CD4-positive, alpha-beta memory T cell (primary cell): ENCODE data around the gene ESAM. TPM values are rescaled to one million over a fixed set of nuclear protein-coding genes. Genes with fewer than 3 reads are reported as not detected.

Experiments used
- CTCF ChIA-PET: fragments of 350-600 bp; sonication (Branson Sonifier 250); formaldehyde crosslinking; loops from one replicate; lab custom pipeline; 2021; ENCODE audit warnings: inconsistent platforms; ENCODE audit not compliant: partially characterized antibody; lab: Charles Lee
- POLR2A ChIA-PET: fragments of 350-600 bp; sonication (Branson Sonifier 250); formaldehyde crosslinking; loops from one replicate; lab custom pipeline; 2021; ENCODE audit not compliant: partially characterized antibody; lab: Charles Lee
- DNase-seq, 5 donors: peaks; one replicate each; pipeline versions ENCODE4 v3.0.0 to v3.0.0-alpha.2; 2020 to 2022; ENCODE audit warnings: mixed read lengths in 1 of 5
- H3K27ac ChIP-seq: one replicate; pipeline ENCODE4 v1.7.0; 2013; ENCODE audit warnings: low read depth, low read length
- H3K27me3 ChIP-seq: 2 replicates; pipeline ENCODE4 v1.7.0; 2013; ENCODE audit warnings: mild to moderate bottlenecking, low read length, moderate library complexity; ENCODE audit not compliant: insufficient read depth
- H3K36me3 ChIP-seq: 2 replicates; pipeline ENCODE4 v1.7.0; 2013; ENCODE audit warnings: mild to moderate bottlenecking, low read length, moderate library complexity; ENCODE audit not compliant: insufficient read depth
- H3K4me1 ChIP-seq: 2 replicates; pipeline ENCODE4 v1.7.0; 2013; ENCODE audit warnings: mild to moderate bottlenecking, low read length, moderate library complexity; ENCODE audit not compliant: insufficient read depth
- H3K4me3 ChIP-seq, 2 donors: one replicate each; pipeline ENCODE4 v1.7.0; 2013; ENCODE audit warnings: low read length in 2 of 2, mild to moderate bottlenecking in 1 of 2
- H3K9me3 ChIP-seq, 2 donors: one replicate each; pipeline ENCODE4 v1.7.0; 2013; ENCODE audit warnings: low read length in 2 of 2, control low read depth in 1 of 2; ENCODE audit not compliant: control insufficient read depth in 1 of 2
- H3K27ac Mint-ChIP-seq, 7 donors: one replicate each; pipeline ENCODE4 v1.8.0; 2020 to 2021; ENCODE audit warnings: mixed read lengths in 7 of 7, mild to moderate bottlenecking in 6 of 7, inconsistent platforms in 3 of 7, moderate library complexity in 3 of 7
- H3K27me3 Mint-ChIP-seq, 2 donors: one replicate each; pipeline ENCODE4 v1.8.0; 2020 to 2021; ENCODE audit warnings: mixed read lengths in 2 of 2
- H3K36me3 Mint-ChIP-seq, 2 donors: one replicate each; pipeline ENCODE4 v1.8.0; 2020 to 2021; ENCODE audit warnings: mixed read lengths in 2 of 2, inconsistent platforms in 1 of 2, mild to moderate bottlenecking in 1 of 2
- H3K4me1 Mint-ChIP-seq, 4 donors: one replicate each; pipeline ENCODE4 v1.8.0; 2020 to 2021; ENCODE audit warnings: mixed read lengths in 4 of 4, mild to moderate bottlenecking in 1 of 4
- H3K4me3 Mint-ChIP-seq, 8 donors: one replicate each; pipeline ENCODE4 v1.8.0; 2020 to 2021; ENCODE audit warnings: mixed read lengths in 8 of 8, mild to moderate bottlenecking in 7 of 8, moderate library complexity in 6 of 8, inconsistent platforms in 3 of 8
- H3K9me3 Mint-ChIP-seq, 8 donors: one replicate each; pipeline ENCODE4 v1.8.0; 2020 to 2021; ENCODE audit warnings: mixed read lengths in 8 of 8, mild to moderate bottlenecking in 5 of 8, inconsistent platforms in 3 of 8, moderate library complexity in 1 of 8
- intact Hi-C: fragments of 100-400 bp; cut with micrococcal nuclease; formaldehyde crosslinking; loops from one replicate; pipeline ENCODE4 v1.15.1; 2023
- polyA plus RNA-seq, 2 donors: library from polyadenylated mRNA; unstranded; fragments of 300-500 nt; fragmentation: Illumina TruSeq; gene quantifications; one replicate each; pipeline ENCODE4 v1.2.3, GENCODE V29; 2021
- total RNA-seq, 2 experiments: library from RNA; stranded (reverse); gene quantifications; one replicate each; pipeline ENCODE4 v1.2.3, GENCODE V29; 2021

Gene ESAM
- total and polyA plus RNA-seq, 4 experiments from 2014 or later: 1.3 to 3.2 (median 1.6) TPM

DNA sequence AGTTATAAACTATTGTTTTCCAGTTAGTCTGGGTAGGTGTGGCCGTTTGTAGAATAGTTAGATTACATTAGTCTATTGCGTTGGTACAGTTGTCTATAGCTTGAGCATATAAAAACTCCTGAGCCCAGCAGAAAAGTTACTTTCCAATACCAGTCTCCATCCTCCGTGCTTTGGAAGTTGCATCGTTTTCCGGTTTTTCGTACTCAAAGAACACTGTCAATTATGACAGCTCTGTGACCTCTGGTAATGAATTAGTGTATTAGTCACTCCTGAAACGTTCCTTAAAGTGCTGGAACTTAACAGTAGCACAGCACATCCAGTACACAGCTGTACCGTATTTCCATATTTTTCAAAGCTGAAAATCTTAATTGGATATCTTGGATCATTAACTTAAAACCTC is 38.9 kb upstream of the ESAM start:
- H3K4me3 Mint-ChIP-seq: peak overlapping the region; percentile 83 to 89 (median 86)
- H3K9me3 Mint-ChIP-seq: no peaks in the 10 kb centered on the region
- peaks cover 28% of the 10 kb centered on the region for H3K4me1 ChIP-seq
- H3K4me1 Mint-ChIP-seq: peaks cover 17 to 40% (median 26%) of the 10 kb centered on the region in 4 donors
- ChIA-PET CTCF (interaction anchor here (0.7 to 12.2 kb wide), 13 partner anchors 8 to 157 kb away, joined by 3 to 98 read pairs (median 3); partner anchors contain the start of genes SIAE and SPA17), POLR2A (interaction anchor here (1.1 to 4.4 kb wide), 11 partner anchors 13 to 310 kb away, joined by 3 to 45 read pairs (median 9); partner anchors contain the start of genes SIAE, SPA17, TBRG1 and TMEM218)
- H3K4me3 ChIP-seq: peak overlapping the region; percentile 66 to 93
- peak overlapping the region; percentile 78 for H3K27ac ChIP-seq
- H3K36me3 ChIP-seq: no peaks in the 10 kb centered on the region
- intact Hi-C loops: loop anchor here (2.0 kb wide), 2 partner anchors 36 to 54 kb away; no protein-coding TSS in a partner anchor
- H3K27ac Mint-ChIP-seq: peak overlapping the region; percentile 74 to 95 (median 93)
- peaks cover 12 to 14% of the 10 kb centered on the region in 2 donors for H3K36me3 Mint-ChIP-seq
- no peaks in the 10 kb centered on the region for H3K27me3 ChIP-seq
- no peaks in the 10 kb centered on the region for H3K9me3 ChIP-seq
- peaks cover 0 to 2% of the 10 kb centered on the region in 2 donors for H3K27me3 Mint-ChIP-seq
- DNase-seq: no peak

DNA sequence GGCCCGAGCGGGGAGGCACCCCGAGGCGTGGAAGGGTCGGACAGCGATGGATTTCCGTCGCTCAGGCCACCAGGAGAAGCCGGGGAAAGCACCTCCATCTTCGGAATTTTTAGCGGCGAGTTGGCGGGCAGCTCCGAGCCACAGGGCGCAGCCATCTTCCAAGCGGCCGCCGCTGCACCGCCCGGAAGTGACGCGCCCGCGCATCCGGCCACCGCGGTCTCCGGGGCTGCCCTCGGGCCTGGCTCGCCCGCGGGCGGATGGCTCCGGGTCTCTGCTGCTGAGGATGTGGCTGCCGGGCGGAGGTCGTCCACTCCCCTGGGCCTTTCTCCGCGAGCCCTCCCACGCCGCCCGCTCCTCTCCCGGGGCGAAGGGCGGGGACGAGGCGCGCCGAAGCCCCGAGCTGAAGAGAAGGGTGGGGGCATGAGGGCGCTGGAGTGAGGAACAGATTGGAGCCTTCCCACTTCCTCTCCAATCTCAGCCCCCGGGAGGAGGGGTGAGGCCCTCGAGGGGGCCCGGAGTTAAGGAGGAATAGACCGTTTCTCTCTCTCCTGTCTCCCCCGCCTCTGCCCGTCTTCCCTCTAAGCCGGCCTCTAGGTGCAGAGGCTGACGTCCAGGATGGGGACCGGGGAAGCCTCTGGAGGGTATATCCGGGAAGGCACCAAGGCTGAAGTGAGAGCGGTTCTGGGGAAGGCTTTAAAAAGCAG is 38.3 kb upstream of the ESAM start, which contains the start of gene MSANTD2:
Gene MSANTD2, minus strand, starts transcription at position 181 of the 704 bp plus-strand sequence. Its CDS starts 26 bp downstream, at position 155.
- H3K36me3 ChIP-seq: no peaks in the 10 kb centered on the region
- no peaks in the 10 kb centered on the region for H3K9me3 ChIP-seq
- H3K36me3 Mint-ChIP-seq: peaks cover 11 to 12% of the 10 kb centered on the region in 2 donors
- H3K27ac Mint-ChIP-seq: peak within 1 kb of the TSS; percentile 90 to 98 (median 97)
- peaks cover 18 to 40% (median 26%) of the 10 kb centered on the region in 4 donors for H3K4me1 Mint-ChIP-seq
- peaks cover 28% of the 10 kb centered on the region for H3K4me1 ChIP-seq
- POLR2A ChIA-PET: interaction anchor here (0.6 to 4.4 kb wide), 18 partner anchors 13 to 311 kb away, joined by 3 to 45 read pairs (median 5); partner anchors contain the start of genes SIAE, SPA17, TBRG1 and TMEM218
- H3K27ac ChIP-seq: peak within 1 kb of the TSS; percentile 78
- H3K4me3 ChIP-seq: peak within 1 kb of the TSS; percentile 66 to 93
- intact Hi-C loops: loop anchor here (1.0 to 2.0 kb wide), 5 partner anchors 36 to 127 kb away; partner anchors contain the start of genes SIAE and SPA17
- no peaks in the 10 kb centered on the region for H3K27me3 ChIP-seq
- H3K9me3 Mint-ChIP-seq: no peaks in the 10 kb centered on the region
- peak within 1 kb of the TSS; percentile 93 to 98 (median 96) for H3K4me3 Mint-ChIP-seq
- peak; percentile 77 to 84 (median 79) for DNase-seq
- CTCF ChIA-PET: interaction anchor here (0.7 to 12.2 kb wide), 12 partner anchors 13 to 156 kb away, joined by 3 to 98 read pairs (median 4); partner anchors contain the start of genes SIAE and SPA17
- peaks cover 0 to 2% of the 10 kb centered on the region in 2 donors for H3K27me3 Mint-ChIP-seq

DNA sequence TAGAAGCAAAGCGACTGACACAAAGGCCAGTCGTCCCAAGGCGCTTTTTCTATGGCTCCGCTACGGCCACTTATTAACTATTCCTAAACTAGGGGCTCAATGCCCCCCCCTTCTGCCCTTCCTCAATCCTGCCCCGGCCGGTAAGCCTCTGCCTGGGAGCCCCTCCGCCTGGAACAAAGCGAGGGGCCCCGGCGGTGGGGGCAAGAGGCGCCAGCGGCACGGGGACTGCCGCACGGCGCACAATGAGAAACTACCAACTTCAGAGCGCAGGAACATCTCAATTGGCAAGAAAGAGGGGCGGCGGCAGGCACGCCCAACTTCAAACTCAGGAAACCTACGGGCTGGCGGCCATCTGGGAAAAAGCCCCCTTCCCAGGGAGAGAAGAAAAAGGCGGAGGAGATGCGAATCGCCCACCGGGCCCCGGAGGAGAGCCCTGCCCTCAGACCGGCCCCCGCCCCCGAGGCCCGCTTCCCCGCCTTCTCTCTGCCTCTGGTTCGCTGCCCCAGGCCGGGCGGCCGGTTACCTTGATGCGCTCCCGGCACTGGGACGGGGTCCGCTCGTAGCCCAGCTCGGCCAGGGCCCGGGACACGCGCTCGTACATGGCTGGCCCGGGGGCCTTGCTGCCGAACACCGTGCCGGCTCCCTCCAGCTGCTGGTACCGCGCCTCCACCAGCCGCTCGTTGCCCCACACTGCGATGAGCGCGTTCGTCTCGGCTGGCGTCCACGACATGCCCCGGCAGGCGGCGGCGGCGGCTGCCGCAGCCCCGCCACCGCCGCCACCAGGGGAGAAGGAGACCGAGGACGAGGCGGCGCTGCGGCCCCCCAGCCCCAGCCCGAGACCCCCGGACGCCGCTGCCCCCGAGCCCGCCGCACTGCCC is 37.5 kb upstream of the ESAM start:
- Mint-ChIP-seq H3K9me3 (no peaks in the 10 kb centered on the region), H3K4me1 (peaks cover 18 to 40% (median 26%) of the 10 kb centered on the region in 4 donors), H3K36me3 (peaks cover 4 to 12% of the 10 kb centered on the region in 2 donors), H3K4me3 (peak overlapping the region; percentile 93 to 98 (median 96)), H3K27me3 (no peaks in the 10 kb centered on the region), H3K27ac (peak overlapping the region; percentile 90 to 98 (median 97))
- peak overlapping the region; percentile 17 to 66 for H3K4me3 ChIP-seq
- H3K27ac ChIP-seq: peak overlapping the region; percentile 78
- peak; percentile 43 to 67 (median 51) for DNase-seq
- no peaks in the 10 kb centered on the region for H3K27me3 ChIP-seq
- POLR2A ChIA-PET: interaction anchor here (0.6 to 4.4 kb wide), 20 partner anchors 13 to 312 kb away, joined by 3 to 45 read pairs (median 4); partner anchors contain the start of genes SIAE, SPA17, TBRG1 and TMEM218
- intact Hi-C loops: loop anchor here (1.0 to 5.0 kb wide), 6 partner anchors 36 to 153 kb away; partner anchors contain the start of genes CCDC15, SIAE and SPA17
- peaks cover 28% of the 10 kb centered on the region for H3K4me1 ChIP-seq
- CTCF ChIA-PET: interaction anchor here (0.7 to 12.2 kb wide), 12 partner anchors 20 to 341 kb away, joined by 3 to 98 read pairs (median 6); partner anchors contain the start of genes NRGN, SIAE and SPA17
- no peaks in the 10 kb centered on the region for H3K9me3 ChIP-seq
- no peaks in the 10 kb centered on the region for H3K36me3 ChIP-seq

GRCh38 chr11:124798991-124799347 is 36.9 kb upstream of the ESAM start:
- peaks cover 18 to 40% (median 28%) of the 10 kb centered on the region in 4 donors for H3K4me1 Mint-ChIP-seq
- no peaks in the 10 kb centered on the region for H3K27me3 Mint-ChIP-seq
- no peaks in the 10 kb centered on the region for H3K36me3 ChIP-seq
- peak overlapping the region; percentile 90 to 98 (median 97) for H3K27ac Mint-ChIP-seq
- H3K36me3 Mint-ChIP-seq: peaks cover 0 to 12% of the 10 kb centered on the region in 2 donors
- H3K4me1 ChIP-seq: peaks cover 28% of the 10 kb centered on the region
- peak overlapping the region; percentile 78 for H3K27ac ChIP-seq
- no peaks in the 10 kb centered on the region for H3K27me3 ChIP-seq
- ChIA-PET CTCF (interaction anchor here (0.7 to 12.2 kb wide), 13 partner anchors 10 to 342 kb away, joined by 3 to 98 read pairs (median 5); partner anchors contain the start of gene NRGN), POLR2A (interaction anchor here (0.6 to 4.4 kb wide), 8 partner anchors 35 to 176 kb away, joined by 3 to 45 read pairs (median 5); partner anchors contain the start of genes SIAE and SPA17)
- peak overlapping the region; percentile 93 to 98 (median 96) for H3K4me3 Mint-ChIP-seq
- no peaks in the 10 kb centered on the region for H3K9me3 ChIP-seq
- H3K4me3 ChIP-seq: peak overlapping the region; percentile 2 to 66
- peak in 1 of 5 donors; percentile 7 for DNase-seq
- H3K9me3 Mint-ChIP-seq: no peaks in the 10 kb centered on the region
- intact Hi-C loops: loop anchor here (5.0 kb wide), 1 partner anchor 153 kb away; the partner anchor contains the start of gene CCDC15

GRCh38 chr11:124796312-124796711 is 34.2 kb upstream of the ESAM start:
- POLR2A ChIA-PET: no interaction called here
- no peaks in the 10 kb centered on the region for H3K27me3 ChIP-seq
- peaks cover 25% of the 10 kb centered on the region for H3K4me1 ChIP-seq
- no peak overlapping the region for H3K27ac ChIP-seq
- Mint-ChIP-seq H3K4me3 (no peak overlapping the region), H3K4me1 (peaks cover 23 to 49% (median 35%) of the 10 kb centered on the region in 4 donors), H3K36me3 (peaks cover 0 to 12% of the 10 kb centered on the region in 2 donors), H3K27ac (no peak overlapping the region), H3K9me3 (no peaks in the 10 kb centered on the region), H3K27me3 (no peaks in the 10 kb centered on the region)
- CTCF ChIA-PET: interaction anchor here (0.6 to 12.2 kb wide), 6 partner anchors 9 to 184 kb away, joined by 3 to 98 read pairs (median 4); no protein-coding TSS in a partner anchor
- no peak overlapping the region for H3K4me3 ChIP-seq
- H3K36me3 ChIP-seq: no peaks in the 10 kb centered on the region
- intact Hi-C loops: loop anchor here (5.0 kb wide), 1 partner anchor 156 kb away; the partner anchor contains the start of gene CCDC15
- H3K9me3 ChIP-seq: no peaks in the 10 kb centered on the region
- no peak for DNase-seq
